Measurements from ENCODE around the gene GPR34. TPM values are rescaled to one million over a fixed set of nuclear protein-coding genes. Genes with fewer than 3 reads are reported as not detected.

The GPR34 gene
- total RNA-seq, 1 experiment from 2014 or later: not detected

GRCh38 chrX:41737065-41737464 lies 48.3 kb downstream of the GPR34 start:
- H3K27ac ChIP-seq: peak overlapping the region; percentile 15; the same call in 1 of the 2 replicates
- DNase-seq: peak; percentile 18 to 61
- no peaks in the 10 kb centered on the region for H3K36me3 ChIP-seq
- H3K27me3 ChIP-seq: no peaks in the 10 kb centered on the region
- no peaks in the 10 kb centered on the region for H3K9me3 ChIP-seq (replicated peaks)
- H3K4me1 ChIP-seq: no peaks in the 10 kb centered on the region
- H3K4me3 ChIP-seq: no peak overlapping the region

- Histone ChIP-seq H3K27me3 (no peaks in the 10 kb centered on the region), H3K4me1 (no peaks in the 10 kb centered on the region), H3K27ac (no peak overlapping the region), H3K4me3 (no peak overlapping the region), H3K9me3 (replicated peaks) (no peaks in the 10 kb centered on the region), H3K36me3 (no peaks in the 10 kb centered on the region)
- DNase-seq: no peak
Observed at GRCh38 chrX:41739871-41740270, 51.1 kb downstream of the GPR34 start.

Other genes starting within 250 kb of the GPR34 start
- not detected in 2 replicates for gene NYX, start 241.6 kb upstream of the GPR34 start, total RNA-seq (2014; rRNA removed; shearing (Covaris generic))
- not detected in 2 replicates for gene GPR82, start 35.2 kb downstream of the GPR34 start, total RNA-seq (2014; rRNA removed; shearing (Covaris generic))
- 37.8 and 43.0 TPM in 2 replicates for gene CASK, start 234.6 kb downstream of the GPR34 start, total RNA-seq (2014; rRNA removed; shearing (Covaris generic))